ENCODE measurements around the gene POLR3E. TPM values are rescaled to one million over a fixed set of nuclear protein-coding genes. Genes with fewer than 3 reads are reported as not detected.

POLR3E gene
- 31.0 and 38.5 TPM in 2 replicates for total RNA-seq

GRCh38 chr16:22297114-22297870 is at the start of gene POLR3E:
TSS of gene POLR3E (plus strand) at chr16:22297409. CDS start at chr16:22302969, 5,560 bp downstream.

GRCh38 chr16:22374311-22375116 is 77.3 kb downstream of the POLR3E start, which contains the start of gene CDR2:
TSS of gene CDR2 (minus strand) at chr16:22374619. CDS start at chr16:22374309, 310 bp downstream.

Other genes starting within 250 kb of the POLR3E start
- gene VWA3A, start 204.9 kb upstream of the POLR3E start, total RNA-seq = not detected in 2 replicates
- gene SDR42E2, start 134.9 kb upstream of the POLR3E start, total RNA-seq = not detected in 2 replicates
- 55.3 and 60.1 TPM in 2 replicates for gene EEF2K, start 91.1 kb upstream of the POLR3E start, total RNA-seq
- gene CDR2, start 77.2 kb downstream of the POLR3E start, total RNA-seq = 41.8 and 44.4 TPM in 2 replicates
- gene NPIPB5, start 213.5 kb downstream of the POLR3E start, total RNA-seq = 97.6 and 166 TPM in 2 replicates